ENCODE results near the gene VCP. TPM values are rescaled to one million over a fixed set of nuclear protein-coding genes. Genes with fewer than 3 reads are reported as not detected.

VCP gene
- total and polyA plus RNA-seq, 9 of the 15 experiments (the other 6 are each of a cell fraction or from before 2014, with no cell fraction given): 7.1 to 257 (median 199) TPM

- TF ChIP-seq MGA (IDR thresholded peaks at IDR 0.05): peak; percentile 84
- TF ChIP-seq ARID3B (CRISPR knock-in tag; IDR thresholded peaks at IDR 0.05; ENCODE audit: borderline replicate concordance): no peak
- no peak for TF ChIP-seq TAF7 (tag; IDR thresholded peaks at IDR 0.05)
- peak; percentile 38; the same call in 1 of the 2 replicates for TF ChIP-seq ZBTB7A (IDR thresholded peaks at IDR 0.05; ENCODE audit: borderline replicate concordance, control insufficient read depth, low read depth, low read length)
- no peak for TF ChIP-seq TFAM (CRISPR knock-in tag; conservative IDR thresholded peaks at IDR 0.05)
- TF ChIP-seq EP400 (IDR thresholded peaks at IDR 0.05): peak; percentile 68
- peak; percentile 28 for TF ChIP-seq CBFA2T2 (conservative IDR thresholded peaks at IDR 0.05)
- TF ChIP-seq TRIM24 (IDR thresholded peaks at IDR 0.05): no peak
- TF ChIP-seq CBFA2T3 (IDR thresholded peaks at IDR 0.05): no peak; the same call in 1 of the 2 replicates
- TF ChIP-seq TFAP4 (CRISPR knock-in tag; IDR thresholded peaks at IDR 0.05; ENCODE audit: borderline replicate concordance): peak; percentile 66; the same call in 1 of the 2 replicates
- TF ChIP-seq L3MBTL2 (IDR thresholded peaks at IDR 0.05): peak; percentile 89
- 0 out of 2 replicates have a peak, but pooled peaks have one; percentile 30 for TF ChIP-seq ATF7 (IDR thresholded peaks at IDR 0.05)
- TF ChIP-seq KLF16 (IDR thresholded peaks at IDR 0.05): 0 out of 2 replicates have a peak, but pooled peaks have one; percentile 41
- peak; percentile 32 for TF ChIP-seq NCOR1 (IDR thresholded peaks at IDR 0.05)
- TF ChIP-seq ELF1 (tag; IDR thresholded peaks at IDR 0.05): no peak
Measured at GRCh38 chr9:35115680-35116538, 43.5 kb upstream of the VCP start, which contains the start of gene ATOSB (continued).

All from K562 (cell line).